Measurements from ENCODE around the gene MALRD1. TPM values are rescaled to one million over a fixed set of nuclear protein-coding genes. Genes with fewer than 3 reads are reported as not detected.

Gene MALRD1
- total RNA-seq, 4 donors from 2014 or later = 0.23 TPM; not detected in 3

DNA sequence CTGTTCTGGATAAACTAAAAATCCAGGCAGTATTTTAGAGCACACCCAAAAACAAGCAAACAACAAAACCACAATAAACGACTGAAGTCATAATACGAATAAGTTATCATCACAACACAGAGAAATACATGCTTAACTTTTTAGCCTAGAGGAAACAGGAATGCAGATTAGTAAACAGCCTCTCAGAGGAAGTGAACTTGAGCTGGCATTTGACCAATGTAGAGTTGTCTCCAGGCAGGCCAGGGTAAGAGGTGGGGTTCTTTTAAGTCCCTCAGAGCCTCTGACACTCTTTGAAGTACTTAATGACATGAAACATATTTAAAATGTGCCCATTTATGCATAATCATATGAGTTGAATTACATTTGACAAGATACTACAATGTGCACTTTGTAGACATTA lies 724.4 kb downstream of the MALRD1 start:
- 43 to 49% methylated on average over 2 of the region's 2 CpGs for WGBS, 2 donors
- H3K4me3 ChIP-seq (ENCODE audit: low read depth, poor library complexity, severe bottlenecking) = no peak overlapping the region
- TF ChIP-seq CTCF (IDR thresholded peaks at IDR 0.05) = no peak
- TF ChIP-seq POLR2A (IDR thresholded peaks at IDR 0.05) = no peak
- no peak for DNase-seq (ENCODE audit: low spot score in 2 of 2)
- intact Hi-C loops (cut with DNase I; ENCODE audit: low total_unique reads) = no loop called here

- DNase-seq (ENCODE audit: low spot score in 2 of 2) = no peak
- 74 to 80% methylated on average over 2 of the region's 2 CpGs for WGBS, 2 donors
- no peak overlapping the region for H3K4me3 ChIP-seq (ENCODE audit: low read depth, poor library complexity, severe bottlenecking)
- intact Hi-C loops (cut with DNase I; ENCODE audit: low total_unique reads) = no loop called here
- TF ChIP-seq POLR2A (IDR thresholded peaks at IDR 0.05) (no peak), CTCF (IDR thresholded peaks at IDR 0.05) (no peak)
These were observed 726.7 kb downstream of the MALRD1 start for GRCh38 chr10:19775296-19775695.

DNA sequence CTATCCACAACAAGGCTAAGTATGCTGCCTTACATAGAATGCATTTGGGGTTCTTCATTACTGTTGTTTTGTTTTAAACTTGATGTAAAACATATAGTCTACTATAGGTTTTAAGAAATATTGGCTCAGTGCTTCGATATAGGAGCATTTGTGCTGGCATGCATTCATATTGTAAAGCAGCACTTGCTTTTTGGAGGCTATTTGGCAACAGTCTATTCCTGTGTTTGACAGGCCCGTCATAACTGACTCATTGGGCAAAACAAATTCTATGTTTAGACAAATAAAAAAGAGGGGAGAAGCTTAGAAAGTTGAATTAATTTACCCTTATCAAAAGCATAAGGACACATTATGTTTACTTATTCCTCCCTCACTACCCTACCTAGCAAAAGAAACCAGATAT lies 729.2 kb downstream of the MALRD1 start:
- no peak overlapping the region for H3K4me3 ChIP-seq (ENCODE audit: low read depth, poor library complexity, severe bottlenecking)
- TF ChIP-seq CTCF (IDR thresholded peaks at IDR 0.05) (no peak), POLR2A (IDR thresholded peaks at IDR 0.05) (no peak)
- DNase-seq (ENCODE audit: low spot score in 2 of 2) = no peak
- intact Hi-C loops (cut with DNase I; ENCODE audit: low total_unique reads) = no loop called here
- WGBS, 2 donors = 21 to 41% methylated on average over 2 of the region's 2 CpGs

DNA sequence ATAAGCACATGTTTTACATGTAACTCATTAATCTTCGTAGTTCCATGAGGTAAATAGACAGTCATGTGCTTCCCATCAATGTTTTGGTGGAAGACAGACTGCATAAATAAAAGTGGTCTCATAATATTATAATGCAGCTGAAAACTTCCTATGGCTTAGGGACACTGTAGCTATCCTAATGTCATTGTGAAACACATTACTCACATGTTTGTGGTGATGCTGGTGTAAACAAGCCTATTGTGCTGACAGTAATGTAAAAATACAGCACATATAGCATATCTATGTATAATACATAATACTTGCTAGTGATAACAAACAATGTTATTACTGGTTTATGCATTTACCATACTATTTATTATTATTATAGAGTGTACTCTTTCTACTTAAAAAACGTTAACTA lies 730.4 kb downstream of the MALRD1 start:
- WGBS, 2 donors = 68 to 69% methylated on average over 2 of the region's 2 CpGs
- no peak for DNase-seq (ENCODE audit: low spot score in 2 of 2)
- H3K4me3 ChIP-seq (ENCODE audit: low read depth, poor library complexity, severe bottlenecking) = no peak overlapping the region
- TF ChIP-seq CTCF (IDR thresholded peaks at IDR 0.05) (no peak), POLR2A (IDR thresholded peaks at IDR 0.05) (no peak)
- intact Hi-C loops (cut with DNase I; ENCODE audit: low total_unique reads) = no loop called here

DNA sequence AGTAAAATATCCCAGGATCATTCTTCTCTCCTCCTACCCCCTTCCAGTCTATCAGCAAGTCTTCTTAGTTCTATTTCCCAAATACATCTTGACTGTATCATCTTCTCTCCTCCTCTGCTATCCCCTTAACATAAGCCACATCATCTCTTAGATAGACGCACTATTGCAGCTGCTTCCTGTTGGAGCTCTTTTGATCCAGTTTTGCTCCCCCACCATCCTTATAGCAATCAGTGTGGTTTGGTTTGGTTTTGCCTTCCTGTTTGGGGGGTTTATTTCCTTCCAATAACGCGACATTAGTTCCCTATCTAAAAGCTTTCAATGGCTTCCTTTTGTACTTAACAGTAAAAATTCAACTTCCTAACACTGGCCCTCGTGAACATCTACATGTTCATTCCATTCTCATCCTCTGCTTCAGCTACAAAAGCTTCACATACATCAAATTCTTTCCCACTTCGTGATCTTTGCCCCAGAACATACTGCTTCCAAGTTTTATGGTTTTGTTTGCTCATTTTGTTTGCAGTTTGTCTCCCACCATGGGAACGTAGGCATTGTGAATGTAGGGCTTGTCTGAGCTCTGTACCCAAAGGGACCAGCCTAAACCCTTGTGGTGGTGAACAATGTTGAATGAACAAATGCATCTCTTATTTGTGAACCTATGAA lies 734.0 kb downstream of the MALRD1 start:
- intact Hi-C loops (cut with DNase I; ENCODE audit: low total_unique reads) = no loop called here
- 66 to 67% methylated on average over 6 of the region's 6 CpGs for WGBS, 2 donors
- no peak for DNase-seq (ENCODE audit: low spot score in 2 of 2)
- TF ChIP-seq CTCF (IDR thresholded peaks at IDR 0.05) (no peak), POLR2A (IDR thresholded peaks at IDR 0.05) (no peak)
- H3K4me3 ChIP-seq (ENCODE audit: low read depth, poor library complexity, severe bottlenecking) = no peak overlapping the region

- WGBS, 2 donors = 88 to 89% methylated on average over 4 of the region's 4 CpGs
- no peak for DNase-seq (ENCODE audit: low spot score in 2 of 2)
- no peak for TF ChIP-seq POLR2A (IDR thresholded peaks at IDR 0.05)
- TF ChIP-seq CTCF (IDR thresholded peaks at IDR 0.05) = no peak
- intact Hi-C loops (cut with DNase I; ENCODE audit: low total_unique reads) = no loop called here
- no peak overlapping the region for H3K4me3 ChIP-seq (ENCODE audit: low read depth, poor library complexity, severe bottlenecking)
These were observed 735.1 kb downstream of the MALRD1 start for GRCh38 chr10:19783721-19784120.

Data from lower leg skin (tissue), 4 donors.